Left kidney (tissue), 1 donor: ENCODE data around the gene SIX5. TPM values are rescaled to one million over a fixed set of nuclear protein-coding genes. Genes with fewer than 3 reads are reported as not detected.

Experiments used
- polyA plus RNA-seq: library from polyadenylated mRNA; unstranded; fragments of 120-200 nt; gene quantifications from one replicate; pipeline ENCODE4 v1.2.1, GENCODE V29; 2013; ENCODE audit not compliant: insufficient read length

The SIX5 gene
- polyA plus RNA-seq, 1 donor, result 12.2 TPM

Other genes with a start within 250 kb of the SIX5 start
- 11.2 TPM for gene OPA3, start 184.4 kb downstream of the SIX5 start, polyA plus RNA-seq
- gene GPR4, start 167.0 kb downstream of the SIX5 start, polyA plus RNA-seq, result 5.2 TPM
- 23.0 TPM for gene EML2, start 129.9 kb downstream of the SIX5 start, polyA plus RNA-seq
- 0.85 TPM for gene GIPR, start 101.0 kb downstream of the SIX5 start, polyA plus RNA-seq
- 253 TPM for gene SNRPD2, start 77.3 kb downstream of the SIX5 start, polyA plus RNA-seq
- gene QPCTL, start 76.6 kb downstream of the SIX5 start, polyA plus RNA-seq, result 9.6 TPM
- 16.3 TPM for gene FBXO46, start 38.4 kb downstream of the SIX5 start, polyA plus RNA-seq
- not detected for gene MEIOSIN, start 35.8 kb downstream of the SIX5 start, polyA plus RNA-seq
- 71.9 TPM for gene DMPK, start 13.2 kb upstream of the SIX5 start, polyA plus RNA-seq
- gene DMWD, start 23.6 kb upstream of the SIX5 start, polyA plus RNA-seq, result 36.6 TPM
- not detected for gene RSPH6A, start 46.1 kb upstream of the SIX5 start, polyA plus RNA-seq
- 75.1 TPM for gene SYMPK, start 93.9 kb upstream of the SIX5 start, polyA plus RNA-seq
- gene FOXA3, start 95.1 kb upstream of the SIX5 start, polyA plus RNA-seq, result 0.12 TPM
- 14.5 TPM for gene IRF2BP1, start 116.9 kb upstream of the SIX5 start, polyA plus RNA-seq
- 4.0 TPM for gene MYPOP, start 133.4 kb upstream of the SIX5 start, polyA plus RNA-seq
- gene NANOS2, start 145.5 kb upstream of the SIX5 start, polyA plus RNA-seq, result not detected
- gene NOVA2, start 204.6 kb upstream of the SIX5 start, polyA plus RNA-seq, result 4.1 TPM
- gene CCDC61, start 226.2 kb upstream of the SIX5 start, polyA plus RNA-seq, result 11.7 TPM